ENCODE measurements around the gene LMNB1. TPM values are rescaled to one million over a fixed set of nuclear protein-coding genes. Genes with fewer than 3 reads are reported as not detected.

Gene LMNB1
- total RNA-seq, 1 experiment from 2014 or later, result 119 TPM

DNA sequence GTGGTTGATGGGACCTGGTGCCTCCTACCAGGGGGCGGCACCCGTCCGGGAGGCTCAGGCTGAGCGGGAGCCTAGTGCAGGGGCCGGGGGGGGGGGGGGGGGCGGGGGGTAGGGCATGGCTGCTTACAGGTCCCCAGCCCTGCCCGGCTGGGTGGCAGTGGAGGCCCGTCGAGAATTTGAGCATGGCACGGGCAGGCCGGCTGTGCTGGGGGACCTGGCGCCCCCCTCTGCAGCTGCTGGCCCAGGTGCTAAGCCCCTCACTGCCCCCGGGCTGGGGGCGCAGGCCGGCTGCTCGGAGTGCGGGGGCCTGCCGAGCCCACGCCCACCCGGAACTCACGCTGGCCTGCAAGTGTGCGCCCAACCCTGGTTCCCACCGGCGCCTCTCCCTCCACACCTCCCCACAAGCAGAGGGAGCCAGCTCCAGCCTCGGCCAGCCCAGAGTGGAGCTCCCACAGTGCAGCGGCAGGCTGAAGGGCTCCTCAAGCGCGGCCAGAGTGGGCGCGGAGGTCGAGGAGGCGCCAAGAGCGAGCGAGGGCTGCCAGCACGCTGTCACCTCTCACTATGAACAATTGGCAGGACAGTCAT, 77.7 kb downstream of the LMNB1 start:
- ChIA-PET POLR2A (ENCODE audit: unreplicated experiment) (no interaction called here), CTCF (no interaction called here)
- H3K9ac ChIP-seq (ENCODE audit: low read length), result no peak overlapping the region
- H3K9me2 ChIP-seq (replicated peaks; ENCODE audit: low read length), result no peaks in the 10 kb centered on the region
- DNase-seq (no peak), ATAC-seq (no peak)
- H3K79me2 ChIP-seq (ENCODE audit: low read length), result no peaks in the 10 kb centered on the region
- H3K4me2 ChIP-seq (ENCODE audit: low read length), result no peak overlapping the region
- H3K27ac ChIP-seq (ENCODE audit: low read length), result no peak overlapping the region
- no peak for TF ChIP-seq EZH2phosphoT487 (IDR thresholded peaks at IDR 0.05; ENCODE audit: borderline replicate concordance, low read length)
- no peak for TF ChIP-seq EZH2 (IDR thresholded peaks at IDR 0.05; ENCODE audit: low read length, unreplicated experiment)
- TF ChIP-seq, protein P1, sequence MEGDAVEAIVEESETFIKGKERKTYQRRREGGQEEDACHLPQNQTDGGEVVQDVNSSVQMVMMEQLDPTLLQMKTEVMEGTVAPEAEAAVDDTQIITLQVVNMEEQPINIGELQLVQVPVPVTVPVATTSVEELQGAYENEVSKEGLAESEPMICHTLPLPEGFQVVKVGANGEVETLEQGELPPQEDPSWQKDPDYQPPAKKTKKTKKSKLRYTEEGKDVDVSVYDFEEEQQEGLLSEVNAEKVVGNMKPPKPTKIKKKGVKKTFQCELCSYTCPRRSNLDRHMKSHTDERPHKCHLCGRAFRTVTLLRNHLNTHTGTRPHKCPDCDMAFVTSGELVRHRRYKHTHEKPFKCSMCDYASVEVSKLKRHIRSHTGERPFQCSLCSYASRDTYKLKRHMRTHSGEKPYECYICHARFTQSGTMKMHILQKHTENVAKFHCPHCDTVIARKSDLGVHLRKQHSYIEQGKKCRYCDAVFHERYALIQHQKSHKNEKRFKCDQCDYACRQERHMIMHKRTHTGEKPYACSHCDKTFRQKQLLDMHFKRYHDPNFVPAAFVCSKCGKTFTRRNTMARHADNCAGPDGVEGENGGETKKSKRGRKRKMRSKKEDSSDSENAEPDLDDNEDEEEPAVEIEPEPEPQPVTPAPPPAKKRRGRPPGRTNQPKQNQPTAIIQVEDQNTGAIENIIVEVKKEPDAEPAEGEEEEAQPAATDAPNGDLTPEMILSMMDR (conservative IDR thresholded peaks at IDR 0.05; ENCODE audit: low read depth, low read length), result no peak
- no TSS peak for BruUV-seq (replicated peaks)
- H3K27me3 ChIP-seq (ENCODE audit: low read length), result no peaks in the 10 kb centered on the region
- H4K20me1 ChIP-seq (ENCODE audit: low read length), result no peaks in the 10 kb centered on the region
- H3K4me3 ChIP-seq (ENCODE audit: low read length), result no peak overlapping the region
- H3F3A ChIP-seq (ENCODE audit: low read length, unreplicated experiment), result no peaks in the 10 kb centered on the region
- intact Hi-C loops (cut with micrococcal nuclease), result no loop called here
- H3K36me3 ChIP-seq (ENCODE audit: low read depth, low read length), result no peaks in the 10 kb centered on the region
- H3K9me3 ChIP-seq (ENCODE audit: low read length), result no peaks in the 10 kb centered on the region
- no peak overlapping the region for H2AFZ ChIP-seq (ENCODE audit: low read length)
- H3K4me1 ChIP-seq (ENCODE audit: insufficient read depth, low read length), result no peaks in the 10 kb centered on the region

DNA sequence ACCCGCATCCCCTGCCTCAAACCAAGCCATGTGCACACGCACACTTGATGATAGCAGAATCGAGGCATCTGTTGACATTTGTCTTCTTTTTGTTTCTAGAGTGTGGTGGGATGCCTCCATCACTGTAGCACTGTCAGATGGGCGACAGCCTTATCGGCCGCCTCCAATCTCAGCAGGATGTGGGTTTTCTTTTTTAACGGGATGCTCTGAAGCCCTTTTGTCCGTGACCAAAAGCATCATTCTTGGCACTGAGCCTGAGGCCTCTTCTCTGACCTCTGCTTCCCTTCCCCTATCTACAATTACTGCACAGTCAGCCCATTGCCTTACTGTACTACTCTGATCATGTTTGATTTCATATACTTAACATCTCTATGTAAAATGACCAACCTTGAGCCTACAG, 78.3 kb downstream of the LMNB1 start:
- H3K4me3 ChIP-seq (ENCODE audit: low read length), result no peak overlapping the region
- TF ChIP-seq EZH2 (IDR thresholded peaks at IDR 0.05; ENCODE audit: low read length, unreplicated experiment) (no peak), EZH2phosphoT487 (IDR thresholded peaks at IDR 0.05; ENCODE audit: borderline replicate concordance, low read length) (no peak)
- no peaks in the 10 kb centered on the region for H3K36me3 ChIP-seq (ENCODE audit: low read depth, low read length)
- no peaks in the 10 kb centered on the region for H3K4me1 ChIP-seq (ENCODE audit: insufficient read depth, low read length)
- DNase-seq (no peak), ATAC-seq (no peak)
- H2AFZ ChIP-seq (ENCODE audit: low read length), result no peak overlapping the region
- H3K4me2 ChIP-seq (ENCODE audit: low read length), result no peak overlapping the region
- H4K20me1 ChIP-seq (ENCODE audit: low read length), result no peaks in the 10 kb centered on the region
- H3K27me3 ChIP-seq (ENCODE audit: low read length), result no peaks in the 10 kb centered on the region
- H3K9me3 ChIP-seq (ENCODE audit: low read length), result no peaks in the 10 kb centered on the region
- ChIA-PET CTCF (no interaction called here), POLR2A (ENCODE audit: unreplicated experiment) (no interaction called here)
- no peak overlapping the region for H3K9ac ChIP-seq (ENCODE audit: low read length)
- no peak overlapping the region for H3K27ac ChIP-seq (ENCODE audit: low read length)
- no peaks in the 10 kb centered on the region for H3K9me2 ChIP-seq (replicated peaks; ENCODE audit: low read length)
- intact Hi-C loops (cut with micrococcal nuclease), result no loop called here
- H3F3A ChIP-seq (ENCODE audit: low read length, unreplicated experiment), result no peaks in the 10 kb centered on the region
- no TSS peak for BruUV-seq (replicated peaks)
- H3K79me2 ChIP-seq (ENCODE audit: low read length), result no peaks in the 10 kb centered on the region

DNA sequence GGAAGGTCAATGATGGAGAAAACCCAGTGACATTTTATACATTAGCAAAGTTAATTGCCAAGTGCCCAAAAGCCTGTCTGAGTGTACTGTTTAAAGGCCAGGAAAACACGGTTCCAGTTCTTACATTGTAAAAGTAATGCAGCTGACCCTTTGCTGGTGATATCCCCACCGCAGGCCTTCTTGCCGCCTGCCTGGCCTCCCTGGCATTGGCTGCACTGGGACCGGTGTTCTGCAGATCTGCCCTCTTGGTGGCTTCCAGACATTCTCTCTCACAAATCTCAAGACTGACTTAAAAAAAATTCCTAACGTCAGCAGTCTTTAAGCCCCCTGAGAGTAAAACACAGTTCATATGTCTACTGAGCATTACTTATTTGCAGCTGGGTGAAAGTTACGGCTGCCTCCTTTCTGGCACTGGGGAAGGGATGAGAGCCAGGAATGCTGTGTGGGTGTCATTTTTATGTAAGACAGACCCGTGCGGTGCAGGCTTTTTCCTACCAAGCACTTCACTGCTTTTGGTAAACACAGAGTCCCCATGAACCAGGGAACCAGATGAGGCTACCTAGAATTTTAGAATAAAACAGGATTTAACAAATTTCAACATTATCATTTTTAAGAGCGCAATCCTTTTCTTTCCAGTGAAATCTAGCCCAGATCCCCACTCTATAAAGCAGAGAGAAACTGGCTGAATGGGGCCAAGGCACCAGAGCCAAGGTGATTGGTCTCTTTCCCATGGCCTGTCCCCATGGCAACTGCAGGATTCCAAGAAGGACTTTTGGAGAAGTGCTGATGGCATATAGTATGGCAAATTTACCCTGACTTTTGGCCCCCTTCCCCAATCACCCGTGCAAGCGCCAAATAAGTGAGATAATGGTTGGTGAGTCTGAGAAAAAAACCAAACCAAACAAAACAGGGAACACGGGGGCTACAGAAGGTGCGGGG, 80.8 kb downstream of the LMNB1 start:
- Histone ChIP-seq H3K27ac (ENCODE audit: low read length) (no peak overlapping the region), H3K4me2 (ENCODE audit: low read length) (no peak overlapping the region), H3K9me3 (ENCODE audit: low read length) (no peaks in the 10 kb centered on the region), H3K4me1 (ENCODE audit: insufficient read depth, low read length) (no peaks in the 10 kb centered on the region), H3K27me3 (ENCODE audit: low read length) (no peaks in the 10 kb centered on the region), H4K20me1 (ENCODE audit: low read length) (no peaks in the 10 kb centered on the region), H2AFZ (ENCODE audit: low read length) (no peak overlapping the region), H3F3A (ENCODE audit: low read length, unreplicated experiment) (no peaks in the 10 kb centered on the region), H3K4me3 (ENCODE audit: low read length) (no peak overlapping the region), H3K9ac (ENCODE audit: low read length) (no peak overlapping the region), H3K36me3 (ENCODE audit: low read depth, low read length) (no peaks in the 10 kb centered on the region), H3K9me2 (replicated peaks; ENCODE audit: low read length) (no peaks in the 10 kb centered on the region), H3K79me2 (ENCODE audit: low read length) (no peaks in the 10 kb centered on the region)
- no peak for TF ChIP-seq EZH2 (IDR thresholded peaks at IDR 0.05; ENCODE audit: low read length, unreplicated experiment)
- no peak for TF ChIP-seq EZH2phosphoT487 (IDR thresholded peaks at IDR 0.05; ENCODE audit: borderline replicate concordance, low read length)
- TF ChIP-seq, protein P1 (conservative IDR thresholded peaks at IDR 0.05; ENCODE audit: low read depth, low read length), result no peak
- intact Hi-C loops (cut with micrococcal nuclease), result no loop called here
- CTCF ChIA-PET, result no interaction called here
- BruUV-seq (replicated peaks), result no TSS peak
- ATAC-seq (no peak), DNase-seq (no peak)
- POLR2A ChIA-PET (ENCODE audit: unreplicated experiment), result no interaction called here
